NCI-H187 (cell line): ENCODE measurements around the gene NEK4.

Experiments
- DNase-seq, 2 experiments: peaks; one replicate each; lab custom pipeline; 2025; lab: John Stamatoyannopoulos, UW

Gene NEK4

DNA sequence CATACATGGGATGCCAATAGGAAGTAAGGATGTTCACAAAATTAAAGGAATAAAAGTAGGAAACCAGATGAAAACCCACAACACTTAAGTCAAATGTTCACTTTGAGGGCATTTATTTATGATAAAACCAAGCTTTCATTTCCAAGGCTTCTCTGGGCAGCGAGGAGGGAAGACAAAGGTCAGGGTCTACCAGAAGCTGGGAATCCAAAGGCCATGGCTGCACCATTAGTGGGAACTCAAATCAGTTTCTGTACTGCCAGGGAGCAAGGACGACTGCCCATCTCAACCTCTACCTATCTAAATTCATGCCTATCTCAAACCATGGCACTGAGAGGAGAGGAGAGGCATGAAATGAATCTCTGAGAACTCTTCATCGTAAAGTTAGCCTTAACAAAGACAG lies 107.6 kb downstream of the NEK4 start:
- DNase-seq = no peak

DNA sequence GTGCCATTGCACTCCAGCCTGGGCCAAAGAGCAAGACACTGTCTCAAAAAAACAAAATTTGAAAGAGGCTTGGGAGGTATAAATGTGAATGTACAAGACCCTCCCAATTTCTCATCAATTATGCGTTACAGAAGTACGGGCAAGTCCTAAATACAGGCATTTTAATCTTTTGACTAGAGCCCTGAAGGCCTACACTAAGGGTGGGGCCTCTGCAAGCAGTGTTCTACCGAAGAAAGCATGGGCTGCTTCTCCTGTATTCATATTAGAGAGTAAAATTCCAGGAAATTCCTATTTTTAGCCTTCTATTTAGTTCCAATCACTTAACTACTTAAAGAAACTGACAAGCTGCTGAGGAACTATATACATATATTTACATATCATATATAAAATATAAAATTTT lies 110.7 kb downstream of the NEK4 start:
- no peak for DNase-seq
